Lung (tissue), 12 donors: Measurements from ENCODE around the gene HES7. TPM values are rescaled to one million over a fixed set of nuclear protein-coding genes. Genes with fewer than 3 reads are reported as not detected.

Experiments used
- ATAC-seq: fragments of 200-7000 bp; cut with Tn5 transposase; one replicate; pipeline ENCODE4 v1.9.1; 2020; ENCODE audit warnings: moderate number of reproducible peaks; ENCODE audit not compliant: insufficient read depth, low FRiP score
- DNase-seq, 3 donors: peaks; one replicate each; pipeline ENCODE4 v3.0.0-alpha.2; 2013 to 2017
- H3K27ac ChIP-seq, 2 donors: one replicate each; pipeline ENCODE4 v1.5.1; 2013; ENCODE audit warnings: mild to moderate bottlenecking in 2 of 2, moderate library complexity in 2 of 2, control low read depth in 1 of 2, inconsistent platforms in 1 of 2, low read depth in 1 of 2, low read length in 1 of 2
- H3K27me3 ChIP-seq, 3 donors: one replicate each; pipeline ENCODE4 v1.5.1; 2013; ENCODE audit warnings: low read length in 2 of 3; ENCODE audit not compliant: control insufficient read depth in 3 of 3, insufficient read depth in 3 of 3
- H3K36me3 ChIP-seq, 4 donors: one replicate each; pipeline ENCODE4 v1.5.1; 2013; ENCODE audit warnings: low read length in 4 of 4, mild to moderate bottlenecking in 1 of 4, moderate library complexity in 1 of 4; ENCODE audit not compliant: control insufficient read depth in 4 of 4, insufficient read depth in 4 of 4
- H3K4me1 ChIP-seq, 5 donors: one replicate each; pipeline ENCODE4 v1.5.1; 2013; ENCODE audit warnings: low read length in 5 of 5, mild to moderate bottlenecking in 2 of 5, moderate library complexity in 1 of 5; ENCODE audit not compliant: control insufficient read depth in 5 of 5, insufficient read depth in 5 of 5
- H3K4me3 ChIP-seq: one replicate; pipeline ENCODE4 v1.5.1; 2013; ENCODE audit warnings: mild to moderate bottlenecking, control low read depth, moderate library complexity
- H3K9ac ChIP-seq, 2 donors: one replicate each; pipeline ENCODE4 v1.5.1; 2013; ENCODE audit warnings: low read length in 2 of 2, control low read depth in 1 of 2; ENCODE audit not compliant: insufficient read depth in 1 of 2
- H3K9me3 ChIP-seq, 4 donors: one replicate each; pipeline ENCODE4 v1.5.1; 2013; ENCODE audit warnings: low read length in 3 of 4, mild to moderate bottlenecking in 1 of 4, moderate library complexity in 1 of 4; ENCODE audit not compliant: control insufficient read depth in 4 of 4, insufficient read depth in 3 of 4
- WGBS, 2 donors: extraction: QIAGEN DNeasy Blood & Tissue Kit; methylation state at CpG; one replicate each; pipeline ENCODE4 v1.1.7; 2013; 5-methylcytosine and 5-hydroxymethylcytosine counted together
- polyA plus RNA-seq, 2 donors: library from polyadenylated mRNA; stranded (reverse); fragments of 200-250 nt; gene quantifications; one replicate each; pipeline ENCODE4 v1.2.1, GENCODE V29; 2013
- total RNA-seq, 2 donors: library from RNA; depleted of rRNA in 1 of 2; stranded (reverse); fragments of >200 nt in 1 of 2; gene quantifications; one replicate each; pipeline ENCODE4 v1.2.1, GENCODE V29; 2014 to 2021
- TF ChIP-seq, protein P1 (sequence below): IDR thresholded peaks from 2 replicates; pipeline ENCODE4 v1.5.1; 2012; ENCODE audit warnings: mild to moderate bottlenecking; ENCODE audit errors: control extremely low read depth, extremely low read depth
- donor health status: control.
- donor health status: control.
- donor health status: Bipolar disorder and iron deficiency.
- donor health status: healthy.
- donor health status: DM: yes; HTN: yes; CAD: no.

The HES7 gene
- total and polyA plus RNA-seq, 4 donors = 0.22 to 0.55 (median 0.28) TPM; not detected in 1

DNA sequence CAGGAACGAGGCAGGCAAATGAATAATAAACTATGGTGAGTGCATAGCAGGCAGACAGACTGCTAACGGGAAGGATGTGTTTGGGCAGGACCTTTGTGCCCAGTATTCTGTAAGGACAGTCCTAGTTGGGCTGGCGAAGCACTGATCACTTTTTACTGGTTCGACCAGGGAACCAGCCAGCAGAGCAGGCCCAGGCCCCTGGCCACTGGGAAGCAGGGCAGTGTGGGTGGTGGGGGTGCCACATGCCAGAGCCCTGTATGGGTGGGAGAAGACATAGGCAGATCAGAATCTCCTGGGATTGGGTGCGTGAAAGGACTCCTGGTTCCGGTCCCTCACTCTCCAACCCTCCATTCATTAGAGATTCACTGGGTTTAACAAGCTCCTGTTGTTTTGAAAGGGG, 42.8 kb upstream of the HES7 start:
- no peak overlapping the region for H3K27ac ChIP-seq
- DNase-seq (no peak), ATAC-seq (no peak)
- TF ChIP-seq, protein P1, sequence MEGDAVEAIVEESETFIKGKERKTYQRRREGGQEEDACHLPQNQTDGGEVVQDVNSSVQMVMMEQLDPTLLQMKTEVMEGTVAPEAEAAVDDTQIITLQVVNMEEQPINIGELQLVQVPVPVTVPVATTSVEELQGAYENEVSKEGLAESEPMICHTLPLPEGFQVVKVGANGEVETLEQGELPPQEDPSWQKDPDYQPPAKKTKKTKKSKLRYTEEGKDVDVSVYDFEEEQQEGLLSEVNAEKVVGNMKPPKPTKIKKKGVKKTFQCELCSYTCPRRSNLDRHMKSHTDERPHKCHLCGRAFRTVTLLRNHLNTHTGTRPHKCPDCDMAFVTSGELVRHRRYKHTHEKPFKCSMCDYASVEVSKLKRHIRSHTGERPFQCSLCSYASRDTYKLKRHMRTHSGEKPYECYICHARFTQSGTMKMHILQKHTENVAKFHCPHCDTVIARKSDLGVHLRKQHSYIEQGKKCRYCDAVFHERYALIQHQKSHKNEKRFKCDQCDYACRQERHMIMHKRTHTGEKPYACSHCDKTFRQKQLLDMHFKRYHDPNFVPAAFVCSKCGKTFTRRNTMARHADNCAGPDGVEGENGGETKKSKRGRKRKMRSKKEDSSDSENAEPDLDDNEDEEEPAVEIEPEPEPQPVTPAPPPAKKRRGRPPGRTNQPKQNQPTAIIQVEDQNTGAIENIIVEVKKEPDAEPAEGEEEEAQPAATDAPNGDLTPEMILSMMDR = no peak
- no peaks in the 10 kb centered on the region for H3K9me3 ChIP-seq
- H3K4me3 ChIP-seq = no peak overlapping the region
- peaks cover 10 to 27% (median 13%) of the 10 kb centered on the region in 5 donors for H3K4me1 ChIP-seq
- H3K36me3 ChIP-seq = peaks cover 0 to 8% (median 0%) of the 10 kb centered on the region in 4 donors
- WGBS, 2 donors = 89 to 98% methylated on average over 6 of the region's 6 CpGs
- H3K9ac ChIP-seq = no peak overlapping the region
- no peaks in the 10 kb centered on the region for H3K27me3 ChIP-seq

DNA sequence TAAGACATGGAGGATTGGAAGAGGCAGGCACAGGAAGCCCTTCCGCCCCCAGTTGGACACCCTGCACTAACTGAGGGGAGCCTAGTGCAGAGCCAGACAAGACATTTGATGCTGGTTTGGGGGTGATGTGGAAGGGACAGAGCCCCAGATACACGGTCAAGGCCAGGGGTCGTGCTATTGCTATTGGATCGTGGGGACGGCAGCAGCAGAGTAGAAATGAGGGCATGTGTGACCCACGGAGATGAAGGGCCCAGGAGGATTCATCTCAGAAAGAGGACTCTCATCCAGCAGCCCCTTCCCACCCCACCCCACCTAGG, 40.9 kb upstream of the HES7 start:
- Histone ChIP-seq H3K4me1 (peaks cover 10 to 38% (median 21%) of the 10 kb centered on the region in 5 donors), H3K27ac (peak overlapping the region; percentile 91 to 93), H3K9me3 (no peaks in the 10 kb centered on the region), H3K9ac (peak overlapping the region in 1 of 2 donors; percentile 6), H3K36me3 (peaks cover 3 to 17% (median 8%) of the 10 kb centered on the region in 4 donors), H3K4me3 (no peak overlapping the region), H3K27me3 (no peaks in the 10 kb centered on the region)
- DNase-seq = no peak
- 73 to 83% methylated on average over 6 of the region's 6 CpGs for WGBS, 2 donors
- ATAC-seq = no peak
- TF ChIP-seq, protein P1 = no peak

DNA sequence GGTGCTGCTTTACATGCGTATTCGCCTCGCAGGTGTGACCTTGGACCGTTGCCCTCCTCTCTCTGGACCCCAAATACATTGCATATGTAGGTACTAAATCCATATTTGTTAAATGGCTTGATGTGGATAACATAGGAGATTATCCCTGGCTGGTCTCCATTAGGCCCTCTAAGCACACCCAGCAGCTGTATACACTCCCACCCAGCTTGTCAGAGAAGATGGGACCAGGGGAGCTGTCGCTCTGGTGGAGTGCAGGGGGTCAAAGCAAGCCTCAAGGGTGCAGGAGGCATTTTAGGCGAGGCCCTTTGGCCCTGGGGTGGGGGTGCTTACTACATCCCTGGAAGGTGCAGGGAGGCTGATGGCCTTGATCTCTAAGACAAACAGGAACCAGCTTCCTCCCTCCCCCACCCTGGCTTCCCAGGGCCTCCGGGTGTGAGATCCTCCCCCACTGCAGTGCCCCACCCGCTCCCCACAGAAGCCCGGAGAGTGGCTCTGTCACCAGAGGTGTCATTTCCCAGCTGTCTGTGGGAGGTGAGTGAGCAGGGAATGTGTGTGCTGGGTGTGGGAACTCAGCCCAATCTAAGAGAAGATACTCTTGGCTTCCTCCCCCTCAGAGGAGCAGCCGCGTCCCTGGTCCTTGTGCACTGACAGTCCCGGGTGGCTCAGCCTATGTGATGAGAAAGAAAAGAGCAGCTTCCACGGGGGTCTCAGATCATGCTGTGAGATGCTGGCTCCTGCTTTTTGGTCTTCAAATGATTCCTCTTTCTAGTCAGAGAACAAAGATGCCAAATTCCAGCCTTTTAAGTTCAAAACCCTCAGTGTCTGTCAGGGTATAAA, 40.3 kb upstream of the HES7 start:
- TF ChIP-seq, protein P1 = no peak
- Histone ChIP-seq H3K27ac (peak overlapping the region; percentile 91 to 93), H3K9ac (peak overlapping the region; percentile 25 to 39), H3K4me3 (no peak overlapping the region), H3K9me3 (no peaks in the 10 kb centered on the region), H3K36me3 (peaks cover 3 to 22% (median 12%) of the 10 kb centered on the region in 4 donors), H3K27me3 (no peaks in the 10 kb centered on the region), H3K4me1 (peaks cover 10 to 38% (median 21%) of the 10 kb centered on the region in 5 donors)
- ATAC-seq (peak; percentile 7), DNase-seq (peak; percentile 80 to 89 (median 81))
- 24 to 32% methylated on average over 13 of the region's 13 CpGs for WGBS, 2 donors
